ENCODE results near the gene PNMT. TPM values are rescaled to one million over a fixed set of nuclear protein-coding genes. Genes with fewer than 3 reads are reported as not detected.

The PNMT gene
- total RNA-seq, 1 donor from 2014 or later: not detected

DNA sequence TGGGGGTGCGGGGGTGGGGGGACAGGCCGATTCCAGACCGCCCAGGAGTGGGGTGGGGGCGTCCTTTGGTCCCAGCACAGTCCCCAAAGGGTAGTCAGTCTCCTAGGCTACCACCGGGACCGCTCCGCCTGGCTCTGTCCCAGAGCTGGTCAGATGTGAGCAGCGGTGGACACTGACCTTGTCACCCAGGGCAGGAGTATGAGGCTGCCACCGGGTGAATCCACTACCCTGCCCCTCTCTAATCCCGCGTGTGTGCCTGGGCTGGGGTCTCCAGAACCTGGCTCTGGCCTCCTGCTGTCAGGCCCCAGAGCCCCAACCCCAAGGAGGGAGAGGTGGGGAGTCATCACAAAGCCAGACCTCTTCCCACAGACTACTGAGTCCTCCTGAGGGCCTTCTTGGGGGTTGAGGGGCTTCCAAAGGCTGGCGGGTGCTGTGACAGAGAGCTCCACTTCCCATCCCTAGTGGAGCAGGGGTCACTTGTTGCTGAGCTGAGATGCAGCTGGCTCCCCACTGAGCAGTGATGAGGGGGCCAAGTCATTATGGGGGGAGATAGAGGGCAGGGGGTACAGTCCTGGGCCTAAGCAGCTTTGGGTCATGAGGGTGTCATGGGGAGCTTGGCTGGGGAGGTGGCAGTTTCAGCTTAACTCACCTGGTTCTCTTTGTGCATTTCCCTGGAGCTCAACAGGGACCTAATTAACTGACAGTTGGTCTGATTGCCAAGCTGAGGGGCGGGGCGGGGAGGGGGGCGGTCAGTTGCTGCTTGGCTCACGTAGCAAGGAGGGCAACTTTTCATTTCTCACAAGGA lies 40.3 kb upstream of the PNMT start:
- TF ChIP-seq, protein P1, sequence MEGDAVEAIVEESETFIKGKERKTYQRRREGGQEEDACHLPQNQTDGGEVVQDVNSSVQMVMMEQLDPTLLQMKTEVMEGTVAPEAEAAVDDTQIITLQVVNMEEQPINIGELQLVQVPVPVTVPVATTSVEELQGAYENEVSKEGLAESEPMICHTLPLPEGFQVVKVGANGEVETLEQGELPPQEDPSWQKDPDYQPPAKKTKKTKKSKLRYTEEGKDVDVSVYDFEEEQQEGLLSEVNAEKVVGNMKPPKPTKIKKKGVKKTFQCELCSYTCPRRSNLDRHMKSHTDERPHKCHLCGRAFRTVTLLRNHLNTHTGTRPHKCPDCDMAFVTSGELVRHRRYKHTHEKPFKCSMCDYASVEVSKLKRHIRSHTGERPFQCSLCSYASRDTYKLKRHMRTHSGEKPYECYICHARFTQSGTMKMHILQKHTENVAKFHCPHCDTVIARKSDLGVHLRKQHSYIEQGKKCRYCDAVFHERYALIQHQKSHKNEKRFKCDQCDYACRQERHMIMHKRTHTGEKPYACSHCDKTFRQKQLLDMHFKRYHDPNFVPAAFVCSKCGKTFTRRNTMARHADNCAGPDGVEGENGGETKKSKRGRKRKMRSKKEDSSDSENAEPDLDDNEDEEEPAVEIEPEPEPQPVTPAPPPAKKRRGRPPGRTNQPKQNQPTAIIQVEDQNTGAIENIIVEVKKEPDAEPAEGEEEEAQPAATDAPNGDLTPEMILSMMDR (IDR thresholded peaks at IDR 0.05; ENCODE audit: insufficient read depth, low read length, severe bottlenecking): no peak
- Histone ChIP-seq H3K4me3 (ENCODE audit: low read depth, low read length) (no peak overlapping the region), H3K36me3 (ENCODE audit: control insufficient read depth, insufficient read depth, low read length) (no peaks in the 10 kb centered on the region), H3K27me3 (ENCODE audit: control insufficient read depth, insufficient read depth, low read length) (peaks cover 8% of the 10 kb centered on the region)
- DNase-seq (ENCODE audit: low read depth): no peak
- FAIRE-seq: no peak

DNA sequence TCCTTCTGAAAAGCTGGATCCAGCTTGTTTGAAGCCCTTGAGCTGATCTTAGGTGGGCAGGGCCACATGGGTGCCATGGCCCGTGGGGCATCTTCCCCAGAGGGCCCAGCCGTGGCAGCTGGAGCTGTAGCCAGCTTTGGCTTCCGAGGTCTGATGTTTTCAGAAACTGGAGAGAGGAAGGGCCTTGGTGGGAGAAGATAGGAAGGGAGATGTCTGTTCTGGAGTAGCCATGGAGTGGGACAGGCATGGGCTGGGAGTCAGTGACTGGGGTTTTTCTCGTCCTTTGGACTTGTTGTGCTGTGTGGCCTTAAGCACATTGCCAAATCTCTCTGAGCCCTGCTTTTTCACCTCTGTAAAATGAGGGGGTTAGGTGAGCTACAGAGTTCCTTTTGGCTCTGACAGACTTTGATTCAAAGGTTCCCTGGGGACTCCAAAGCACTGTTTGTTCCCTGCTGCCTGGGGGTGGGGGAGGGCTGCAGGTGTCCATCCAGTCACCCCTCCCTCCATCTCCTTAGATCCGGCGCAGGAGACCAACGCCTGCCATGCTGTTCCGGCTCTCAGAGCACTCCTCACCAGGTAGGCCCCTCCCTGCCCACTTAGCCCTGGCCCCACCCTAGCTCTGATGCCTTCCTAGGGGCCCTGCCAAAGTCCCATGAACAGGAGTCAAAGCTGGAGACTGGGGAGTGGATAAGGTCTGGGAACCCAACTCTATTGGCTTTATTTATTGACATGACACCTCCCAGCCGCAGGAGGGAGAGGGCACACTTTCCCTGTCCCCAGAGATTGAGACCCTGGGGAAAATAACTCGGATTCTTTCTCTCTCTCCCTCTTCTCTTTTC lies 39.4 kb upstream of the PNMT start:
- no peak overlapping the region for H3K4me3 ChIP-seq (ENCODE audit: low read depth, low read length)

DNA sequence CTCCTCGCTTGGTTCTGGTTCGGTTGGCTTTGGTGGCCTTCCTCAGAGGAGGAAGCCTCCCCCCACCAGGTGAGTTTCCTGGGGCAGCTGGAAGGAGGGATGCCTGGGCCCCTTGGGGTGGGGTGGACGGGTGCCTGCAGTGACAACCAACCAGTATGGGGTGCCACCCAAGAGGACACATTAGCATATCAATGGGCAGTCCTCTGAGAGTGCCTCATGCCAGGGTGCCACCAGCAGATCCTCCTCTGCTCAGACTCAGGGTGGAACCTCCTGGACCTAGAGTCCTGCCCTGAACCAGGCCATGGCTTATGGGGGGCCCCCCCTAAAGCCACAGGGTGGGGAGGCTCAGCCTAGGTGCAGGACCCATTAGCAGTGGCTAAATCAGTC lies 38.8 kb upstream of the PNMT start:
- no peak for DNase-seq (ENCODE audit: low read depth)
- TF ChIP-seq, protein P1 (IDR thresholded peaks at IDR 0.05; ENCODE audit: insufficient read depth, low read length, severe bottlenecking): no peak
- FAIRE-seq: peak; percentile 62
- no peaks in the 10 kb centered on the region for H3K36me3 ChIP-seq (ENCODE audit: control insufficient read depth, insufficient read depth, low read length)
- H3K27me3 ChIP-seq (ENCODE audit: control insufficient read depth, insufficient read depth, low read length): peaks cover 8% of the 10 kb centered on the region
- H3K4me3 ChIP-seq (ENCODE audit: low read depth, low read length): no peak overlapping the region

More for the DNA sequence above, 39.4 kb upstream of the PNMT start:
- H3K36me3 ChIP-seq (ENCODE audit: control insufficient read depth, insufficient read depth, low read length): no peaks in the 10 kb centered on the region
- TF ChIP-seq, protein P1 (IDR thresholded peaks at IDR 0.05; ENCODE audit: insufficient read depth, low read length, severe bottlenecking): no peak
- peaks cover 8% of the 10 kb centered on the region for H3K27me3 ChIP-seq (ENCODE audit: control insufficient read depth, insufficient read depth, low read length)
- DNase-seq (ENCODE audit: low read depth): no peak
- no peak for FAIRE-seq

DNA sequence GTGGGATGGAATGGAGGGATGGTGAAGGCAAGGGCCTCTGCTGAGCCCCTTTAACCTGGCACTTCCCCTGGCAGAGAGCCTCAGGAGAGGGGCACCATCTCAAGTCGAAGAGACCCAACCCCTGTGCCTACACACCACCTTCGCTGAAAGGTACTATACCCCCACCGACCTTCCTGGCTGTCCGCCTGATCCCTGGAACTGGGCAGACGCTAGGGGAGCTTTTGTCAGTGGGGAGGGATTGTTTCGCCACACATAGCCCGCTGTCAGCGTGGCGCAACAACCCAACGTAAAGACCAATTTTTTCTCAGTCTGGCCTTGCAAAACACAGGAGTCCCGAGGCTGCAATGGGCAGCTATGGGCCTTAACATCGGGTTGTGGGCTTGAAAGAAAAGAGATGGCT lies 38.4 kb upstream of the PNMT start:
- no peak overlapping the region for H3K4me3 ChIP-seq (ENCODE audit: low read depth, low read length)
- DNase-seq (ENCODE audit: low read depth): no peak
- H3K27me3 ChIP-seq (ENCODE audit: control insufficient read depth, insufficient read depth, low read length): peaks cover 8% of the 10 kb centered on the region
- H3K36me3 ChIP-seq (ENCODE audit: control insufficient read depth, insufficient read depth, low read length): no peaks in the 10 kb centered on the region
- no peak for FAIRE-seq
- TF ChIP-seq, protein P1 (IDR thresholded peaks at IDR 0.05; ENCODE audit: insufficient read depth, low read length, severe bottlenecking): no peak

DNA sequence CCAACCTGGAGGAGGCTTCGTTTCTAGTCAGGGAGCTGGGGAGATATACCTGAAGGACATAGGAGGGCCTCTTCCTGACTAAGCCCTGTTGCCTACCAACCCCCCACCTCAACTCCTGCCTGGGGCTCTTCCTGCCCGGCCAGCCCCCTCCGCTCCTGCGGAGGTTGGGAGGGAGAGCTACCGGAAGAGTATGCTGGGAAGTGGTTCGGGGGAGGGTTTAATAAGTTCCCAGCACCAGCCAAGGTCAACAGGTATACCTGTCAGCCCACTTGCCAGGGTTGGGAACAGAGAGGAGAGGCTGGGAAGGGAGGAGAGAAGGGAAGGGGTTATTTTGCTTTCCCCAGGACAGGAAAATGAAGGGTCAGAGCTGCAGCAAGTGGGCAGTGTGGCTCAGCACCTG lies 36.9 kb upstream of the PNMT start:
- DNase-seq (ENCODE audit: low read depth) (peak; percentile 66), FAIRE-seq (no peak)
- Histone ChIP-seq H3K36me3 (ENCODE audit: control insufficient read depth, insufficient read depth, low read length) (no peaks in the 10 kb centered on the region), H3K4me3 (ENCODE audit: low read depth, low read length) (no peak overlapping the region), H3K27me3 (ENCODE audit: control insufficient read depth, insufficient read depth, low read length) (peaks cover 6% of the 10 kb centered on the region)
- TF ChIP-seq, protein P1 (IDR thresholded peaks at IDR 0.05; ENCODE audit: insufficient read depth, low read length, severe bottlenecking): no peak
